ELR (cell line): ENCODE measurements around the gene TERT.
"Not testable (repeated sequence)": the region's sequence is repeated elsewhere in the genome, so short reads cannot be mapped to it uniquely, and the experiment has no call there.

Experiments used
- DNase-seq: peaks from one replicate; pipeline ENCODE4 v3.0.0-alpha.2; 2015; ENCODE audit warnings: low read depth

TERT gene

DNA sequence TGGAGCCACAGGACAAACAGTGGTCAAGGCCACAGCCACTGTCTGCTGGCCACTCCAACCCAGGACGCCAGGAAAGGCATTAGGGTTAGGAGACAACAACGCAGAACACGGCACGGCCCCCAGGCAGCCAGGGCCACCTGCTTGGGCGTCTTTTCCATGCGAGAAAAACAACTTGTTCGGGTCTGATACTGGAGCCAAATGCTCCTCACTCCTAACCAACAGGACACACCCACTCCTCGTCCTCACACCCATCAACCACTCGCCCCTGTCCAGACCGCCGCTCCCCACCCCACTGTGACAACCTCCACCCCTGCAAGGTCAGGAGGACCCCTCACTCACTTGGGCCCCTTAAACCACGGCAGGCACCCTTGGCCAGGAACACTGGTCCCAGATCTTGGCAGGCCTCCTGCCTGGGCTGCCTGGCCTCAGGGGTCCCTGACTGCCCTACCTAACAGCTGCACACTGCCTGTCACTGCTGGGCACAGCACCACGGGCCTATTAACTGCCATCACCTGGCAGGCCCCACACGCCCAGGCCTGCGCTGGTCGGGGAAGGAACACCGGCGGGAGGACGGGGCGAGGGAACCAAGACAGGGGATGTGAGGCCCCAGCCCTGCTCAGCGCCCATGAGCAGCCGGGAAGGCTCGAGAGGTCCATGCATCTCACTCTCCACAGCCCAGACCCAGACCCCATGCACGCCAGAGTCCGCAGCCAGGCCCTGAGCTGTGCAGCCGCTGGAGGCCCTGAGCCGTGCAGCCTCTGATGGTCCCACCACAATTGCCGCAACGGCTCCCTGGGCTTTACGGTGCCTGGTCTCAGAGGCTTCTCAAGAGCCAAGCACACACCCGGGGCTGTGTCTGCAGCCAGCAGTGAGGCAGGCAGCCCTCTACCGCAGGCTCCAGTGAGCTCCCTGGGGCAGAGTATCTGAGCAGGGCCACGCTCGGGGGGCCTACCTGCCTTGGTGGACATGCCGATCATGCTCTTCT lies 36.3 kb upstream of the TERT start:
- DNase-seq, result no peak

- no peak for DNase-seq
These were observed 35.4 kb upstream of the TERT start for GRCh38 chr5:1330146-1330846.

DNA sequence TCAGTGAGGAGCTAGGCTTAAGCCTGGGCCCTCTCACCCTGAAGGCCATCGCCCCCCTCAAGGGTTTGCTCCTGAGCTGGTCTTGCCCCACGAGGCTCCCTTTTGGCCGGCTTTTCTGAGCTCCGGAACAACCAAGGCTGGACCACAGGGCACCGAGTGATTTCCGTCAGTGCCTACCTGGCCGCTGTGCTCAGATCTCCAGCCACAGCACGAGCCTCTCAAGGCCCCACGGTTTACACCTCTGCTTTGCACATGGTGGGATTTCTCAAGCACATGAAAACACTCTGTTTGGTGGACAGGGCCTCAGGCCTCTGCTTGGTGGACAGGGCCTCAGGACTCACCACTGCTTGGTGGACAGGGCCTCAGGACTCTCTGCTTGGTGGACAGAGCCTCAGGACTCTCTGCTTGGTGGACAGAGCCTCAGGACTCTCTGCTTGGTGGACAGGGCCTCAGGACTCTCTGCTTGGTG lies 34.3 kb upstream of the TERT start:
- no peak for DNase-seq

DNA sequence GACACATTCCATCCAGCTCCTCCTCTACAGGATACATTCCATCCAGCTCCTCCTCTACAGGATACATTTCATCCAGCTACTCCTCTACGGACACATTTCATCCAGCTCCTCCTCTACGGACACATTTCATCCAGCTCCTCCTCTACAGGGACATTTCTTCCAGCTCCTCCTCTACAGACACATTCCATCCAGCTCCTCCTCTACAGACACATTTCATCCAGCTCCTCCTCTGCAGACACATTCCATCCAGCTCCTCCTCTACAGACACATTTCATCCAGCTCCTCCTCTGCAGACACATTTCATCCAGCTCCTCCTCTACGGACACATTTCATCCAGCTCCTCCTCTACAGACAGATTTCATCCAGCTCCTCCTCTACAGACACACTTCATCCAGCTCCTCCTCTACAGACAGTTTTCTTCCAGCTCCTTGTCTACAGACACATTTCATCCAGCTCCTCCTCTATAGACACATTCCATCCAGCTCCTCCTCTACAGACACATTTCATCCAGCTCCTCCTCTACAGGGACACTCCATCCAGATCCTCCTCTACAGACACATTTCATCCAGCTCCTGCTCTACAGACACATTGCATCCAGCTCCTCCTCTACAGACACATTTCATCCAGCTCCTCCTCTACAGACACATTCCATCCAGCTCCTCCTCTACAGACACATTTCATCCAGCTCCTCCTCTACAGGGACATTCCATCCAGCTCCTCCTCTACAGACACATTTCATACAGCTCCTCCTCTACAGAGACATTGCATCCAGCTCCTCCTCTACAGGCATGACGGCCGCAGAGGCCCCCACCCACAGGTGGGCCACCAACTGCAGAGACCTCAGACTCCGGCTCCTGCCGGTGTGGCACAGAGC lies 33.6 kb upstream of the TERT start:
- DNase-seq, result peak; percentile 79

- DNase-seq, result peak; percentile 57
These were observed 32.3 kb upstream of the TERT start for GRCh38 chr5:1326901-1327756.

GRCh38 chr5:1326532-1326875 lies 31.6 kb upstream of the TERT start:
- DNase-seq, result not testable (repeated sequence)

GRCh38 chr5:1325870-1326531 lies 31.1 kb upstream of the TERT start:
- DNase-seq, result peak; percentile 32

GRCh38 chr5:1325191-1325741 lies 30.4 kb upstream of the TERT start:
- DNase-seq, result no peak

GRCh38 chr5:1324719-1325190 lies 29.9 kb upstream of the TERT start:
- no peak for DNase-seq

DNA sequence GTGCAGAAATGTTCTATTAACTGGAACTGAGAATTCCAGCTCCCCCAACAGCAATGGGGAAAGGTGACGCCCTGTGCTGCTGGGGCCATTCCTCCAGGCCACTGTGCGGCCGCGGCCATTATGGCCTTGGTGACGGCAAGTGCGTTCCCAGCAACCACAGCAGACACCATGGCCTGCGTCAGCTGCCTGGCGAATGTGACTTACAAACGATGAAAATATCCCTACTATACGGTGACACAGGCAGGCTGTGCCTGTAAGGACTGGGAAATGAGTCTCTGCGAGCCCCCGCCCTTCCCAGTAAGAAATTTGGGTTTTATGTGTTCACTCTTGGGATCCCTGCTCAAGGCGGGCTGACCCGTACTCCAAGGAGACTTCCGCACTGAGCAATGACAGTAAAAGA lies 29.4 kb upstream of the TERT start:
- no peak for DNase-seq

DNA sequence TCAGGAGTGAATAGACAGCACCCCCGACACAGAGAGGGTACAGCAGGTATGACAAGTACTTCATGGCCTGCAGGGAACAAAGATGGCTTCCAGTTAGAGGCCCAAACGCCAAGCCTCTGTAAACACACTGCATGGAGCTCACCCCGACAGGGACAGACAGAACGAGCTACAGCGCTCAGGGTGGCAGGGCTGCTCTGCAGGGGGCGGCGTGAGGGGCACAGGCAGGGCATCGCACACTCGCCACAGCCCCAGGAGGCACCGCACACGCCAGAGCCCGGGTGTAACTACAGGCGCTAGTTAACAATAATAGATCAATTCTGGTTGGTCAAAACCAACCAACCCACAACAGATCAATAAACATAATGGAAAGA lies 28.9 kb upstream of the TERT start:
- DNase-seq, result no peak

- no peak for DNase-seq
These were observed 28.3 kb upstream of the TERT start for GRCh38 chr5:1322955-1323802.

DNA sequence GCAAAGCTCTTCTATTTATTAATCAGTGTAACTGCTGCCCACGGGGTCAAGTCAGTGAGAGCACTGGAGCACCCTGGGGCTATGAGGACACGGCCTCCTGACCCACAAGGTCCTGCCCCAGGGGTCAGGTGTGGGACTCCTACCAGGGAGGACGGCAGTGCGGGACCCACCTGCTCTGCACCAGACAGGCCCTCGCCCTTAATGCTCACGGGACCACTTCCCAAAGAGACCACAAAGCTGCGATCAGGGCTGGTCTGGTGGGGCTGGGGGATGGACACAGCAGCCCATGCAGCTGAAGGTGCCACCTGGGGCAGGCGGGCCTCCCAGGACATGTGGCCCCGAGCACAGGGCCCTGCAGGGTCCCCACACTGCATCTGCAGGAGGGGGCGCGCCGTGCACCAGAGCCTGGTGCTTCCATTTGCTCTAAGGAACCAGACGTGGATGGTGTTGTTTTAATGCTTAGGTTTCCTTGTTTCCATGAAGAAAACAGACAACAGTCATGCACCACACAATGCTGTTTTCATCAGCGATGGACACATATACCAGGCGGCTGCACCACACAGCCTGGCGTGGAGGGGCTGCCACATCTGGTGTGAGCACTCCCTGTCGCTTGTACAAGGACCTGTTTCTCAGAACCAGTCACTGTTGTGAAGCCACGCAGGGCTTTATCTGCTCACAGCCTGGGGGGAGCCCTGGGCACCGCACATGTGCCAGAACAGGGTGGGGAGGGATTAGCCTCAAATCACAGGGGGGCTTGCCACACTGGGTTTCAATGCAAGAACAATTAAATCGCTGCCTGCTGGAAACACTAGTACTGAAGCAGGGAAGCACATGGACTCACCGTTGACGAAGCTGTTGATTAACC lies 27.4 kb upstream of the TERT start:
- no peak for DNase-seq

DNA sequence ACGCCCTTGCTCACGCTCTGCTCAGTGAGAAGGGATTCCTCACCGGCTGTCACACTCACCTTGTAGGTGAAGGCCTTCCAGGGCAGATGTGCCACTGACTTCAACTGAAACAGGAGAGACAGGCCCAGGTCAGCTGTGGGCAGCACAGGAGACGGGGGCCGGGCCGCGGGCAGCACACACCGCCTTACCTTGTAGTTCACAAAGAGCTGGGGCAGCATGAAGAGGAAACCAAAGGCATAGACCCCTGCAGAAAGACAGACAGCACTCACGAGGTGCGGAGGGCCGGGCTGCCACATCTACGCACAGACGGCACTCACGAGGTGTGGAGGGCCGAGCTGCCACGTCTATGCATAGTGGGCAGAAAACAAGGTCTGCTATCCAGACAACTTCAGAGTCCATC lies 26.7 kb upstream of the TERT start:
- no peak for DNase-seq

DNA sequence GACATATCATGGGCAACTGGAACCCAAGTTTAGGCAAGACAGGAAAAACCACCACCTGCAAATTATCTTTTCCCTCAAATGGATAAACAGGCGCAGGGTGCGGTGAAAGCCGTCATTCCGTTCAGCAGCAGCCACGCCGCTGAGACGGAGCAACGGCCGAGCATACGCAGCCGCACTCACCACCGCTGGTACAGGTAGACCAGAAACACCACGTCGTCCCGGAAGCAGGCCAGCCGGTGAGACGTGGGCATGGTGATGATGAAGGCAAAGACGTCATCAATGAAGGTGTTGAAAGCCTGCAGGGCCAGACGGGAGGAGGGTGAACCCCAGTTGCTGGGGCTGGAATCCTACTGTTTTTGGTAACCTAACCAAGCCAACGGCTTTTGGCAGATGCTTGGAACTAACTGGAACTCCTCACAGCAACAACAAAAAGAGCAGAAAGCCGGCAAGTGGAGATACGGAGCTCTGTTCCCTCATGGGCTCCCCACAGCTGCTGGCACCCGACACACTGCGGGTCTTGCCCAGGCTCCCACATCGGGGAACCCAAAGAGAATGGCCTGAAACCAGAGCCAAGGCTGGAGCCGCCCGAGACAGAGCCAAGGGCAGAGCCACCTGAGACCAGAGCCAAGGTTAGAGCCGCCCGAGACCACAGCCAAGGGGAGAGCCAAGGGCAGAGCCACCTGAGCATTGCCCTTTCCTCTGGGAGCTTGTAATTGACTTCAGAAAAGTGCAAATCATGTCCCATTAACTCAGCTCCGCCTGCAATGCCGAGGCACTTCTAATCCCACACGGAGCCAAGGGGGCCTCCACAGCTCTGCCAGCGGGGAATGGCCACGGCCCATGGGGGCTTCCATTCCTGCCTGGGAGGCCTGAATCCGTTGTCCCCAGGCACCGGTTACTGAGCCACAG lies 25.8 kb upstream of the TERT start:
- DNase-seq, result no peak

DNA sequence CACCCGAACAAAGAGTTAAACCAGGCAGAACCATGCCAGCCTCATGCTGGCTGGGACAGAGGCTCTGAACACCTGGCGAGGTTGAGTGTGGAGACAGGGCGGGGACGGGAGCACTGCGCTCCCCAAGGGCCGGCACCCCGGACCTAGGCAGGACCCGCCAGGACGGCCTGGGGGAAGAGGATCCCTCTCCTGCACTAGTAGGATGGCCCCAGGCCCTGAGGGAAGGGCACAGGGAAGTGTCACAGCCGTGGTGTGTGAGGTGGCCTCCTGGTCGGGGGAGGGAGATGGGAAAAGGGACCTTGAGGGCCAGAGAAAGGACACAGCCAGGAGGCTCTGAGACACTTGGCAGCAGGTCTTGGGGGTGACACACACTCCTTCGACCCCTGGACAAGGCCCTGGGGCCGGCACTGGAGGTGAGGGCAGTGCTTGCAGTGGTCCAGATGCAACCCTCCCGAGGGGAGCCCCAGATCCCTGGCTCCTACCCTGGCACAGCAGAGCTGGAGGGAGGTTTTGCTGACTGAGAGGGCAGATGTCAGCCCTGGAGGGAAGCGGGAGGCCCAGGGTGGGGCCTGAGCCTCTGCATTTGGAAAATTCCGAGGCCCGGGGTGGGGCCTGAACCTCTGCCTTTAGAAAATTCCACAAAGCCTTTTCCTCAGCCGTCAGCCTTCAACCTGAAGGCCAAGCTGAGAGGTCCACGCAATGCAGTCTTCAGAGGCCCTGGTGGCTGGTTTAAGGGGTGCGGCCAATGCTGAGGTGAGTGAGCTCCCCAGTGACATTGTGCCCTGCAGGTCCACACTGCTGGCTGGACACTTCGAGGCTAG lies 24.8 kb upstream of the TERT start:
- DNase-seq, result no peak
